T47D (cell line): Measurements from ENCODE around the gene TTC7B.
A peak's percentile ranks its signal among the peaks of the same experiment; 100 is the strongest.

Experiments used
- DNase-seq, 2 experiments: peaks; one replicate each; pipeline versions ENCODE4 v3.0.0 to v3.0.0-alpha.2; 2011 to 2012; ENCODE audit warnings: low read depth in 1 of 2, low spot score in 1 of 2
- JUND ChIP-seq: IDR thresholded peaks from 2 replicates; pipeline ENCODE4 v1.6.1; 2012; ENCODE audit warnings: low read depth
- in situ Hi-C: cut with HindIII; loops from 2 replicates; pipeline ENCODE4 v1.10.0; 2016; ENCODE audit warnings: low sequenced_read_pairs, low pct_unique_long_range_greater_than_20kb

Gene TTC7B

GRCh38 chr14:90714811-90715210 is 101.4 kb downstream of the TTC7B start:
- no peak for TF ChIP-seq JUND
- DNase-seq = no peak
- in situ Hi-C loops = no loop called here

DNA sequence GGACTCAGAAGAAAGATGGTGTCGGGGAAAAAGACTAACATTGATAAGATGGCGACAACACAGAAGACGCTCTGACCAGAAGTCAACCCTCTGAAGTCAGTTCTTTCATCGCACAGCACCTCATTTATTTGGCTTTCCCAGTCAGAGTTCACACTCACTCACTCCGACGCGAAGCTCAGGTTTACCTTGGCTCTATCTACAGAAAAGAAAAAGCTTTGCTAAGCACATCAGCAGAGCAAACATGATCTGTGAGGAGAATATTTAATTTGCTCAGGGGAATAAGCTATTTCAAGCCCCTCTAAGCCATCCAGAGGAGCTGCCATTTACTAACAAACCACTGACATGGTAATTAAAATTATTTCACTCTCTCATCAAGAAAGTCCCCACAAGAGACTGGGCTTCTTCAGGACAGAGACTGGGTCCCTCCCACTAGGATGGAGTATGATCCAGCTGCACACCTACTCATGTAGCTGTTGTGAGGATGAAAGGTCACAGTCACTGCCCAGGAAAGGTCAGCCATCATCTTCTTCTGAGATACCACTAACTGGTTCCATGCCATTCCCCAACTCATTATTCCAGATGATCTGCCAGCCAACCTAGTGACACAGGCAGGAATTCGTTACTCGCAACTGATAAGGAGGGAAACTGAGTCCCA is 111.4 kb downstream of the TTC7B start:
- no peak for TF ChIP-seq JUND
- no peak for DNase-seq
- in situ Hi-C loops = no loop called here

DNA sequence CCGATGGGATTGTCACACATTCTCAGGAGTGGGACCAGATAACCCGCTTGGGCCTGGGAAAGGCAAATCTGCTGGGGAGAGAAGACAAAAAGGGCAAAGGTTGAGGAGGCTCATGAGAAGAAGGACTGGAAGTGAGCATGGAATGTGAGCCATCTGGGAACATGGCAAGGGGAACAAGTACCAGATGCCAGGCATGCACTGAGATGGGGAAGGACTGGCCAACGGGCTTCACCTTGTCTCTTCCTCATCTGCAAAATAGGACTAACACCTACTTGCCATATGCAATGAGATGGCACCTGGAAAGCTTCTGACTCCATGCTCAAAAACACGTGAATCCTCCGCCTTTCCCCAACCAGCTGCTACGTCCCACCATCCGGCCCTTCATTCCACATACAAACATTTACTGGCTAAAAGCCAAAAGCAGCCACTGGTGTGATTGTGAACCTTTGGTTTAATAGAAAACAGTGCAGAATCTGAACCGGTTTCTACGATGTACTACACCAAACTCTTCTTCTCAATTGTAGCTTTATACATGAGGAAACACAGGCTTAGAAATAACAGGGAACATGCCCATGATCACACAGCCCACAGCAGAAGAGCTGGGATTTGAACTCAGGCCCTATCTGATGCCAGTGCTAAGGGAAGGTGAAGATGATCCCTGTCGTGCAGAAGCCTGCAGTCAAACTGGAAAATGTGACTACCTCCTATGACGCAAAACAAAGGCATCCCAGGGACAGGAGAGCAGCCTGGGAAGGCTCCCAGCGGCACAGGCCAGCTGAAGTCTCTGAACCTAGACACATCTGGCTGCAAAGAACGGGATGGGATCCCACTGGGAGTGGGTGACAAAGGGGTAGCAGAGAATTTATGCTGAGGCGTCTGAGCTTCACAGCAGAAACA is 112.1 kb downstream of the TTC7B start:
- in situ Hi-C loops = no loop called here
- no peak for DNase-seq
- no peak for TF ChIP-seq JUND

GRCh38 chr14:90700933-90701776 is 115.1 kb downstream of the TTC7B start:
- TF ChIP-seq JUND = no peak
- DNase-seq = peak in 1 of 2 experiments; percentile 47
- in situ Hi-C loops = no loop called here

- no peak for DNase-seq
- in situ Hi-C loops = no loop called here
- TF ChIP-seq JUND = no peak
Measured at GRCh38 chr14:90699016-90699415, 117.2 kb downstream of the TTC7B start.

DNA sequence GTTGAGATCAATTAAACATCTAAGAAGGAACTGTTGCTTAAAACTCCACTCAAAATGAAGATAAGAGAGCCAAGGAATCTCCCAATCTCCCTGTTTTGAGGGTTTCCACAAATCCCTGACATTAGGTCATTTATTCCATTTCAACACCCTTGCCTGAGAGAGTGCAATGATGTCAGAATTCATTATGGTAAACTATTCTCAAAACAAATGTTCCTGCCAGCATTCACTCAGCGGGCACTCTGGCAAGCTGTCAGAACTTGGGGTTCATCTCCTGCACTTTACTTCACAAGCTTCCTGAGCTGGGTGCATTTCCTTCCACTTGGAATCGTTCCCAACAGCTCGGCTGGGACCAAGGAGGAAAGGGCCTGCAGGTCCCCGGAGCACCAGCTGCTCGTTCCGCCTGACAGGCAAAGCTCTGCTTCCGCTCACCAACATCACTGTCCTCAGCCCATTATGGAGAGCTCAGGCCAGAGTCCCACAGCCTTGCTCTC is 117.8 kb downstream of the TTC7B start:
- DNase-seq = no peak
- in situ Hi-C loops = no loop called here
- TF ChIP-seq JUND = no peak

DNA sequence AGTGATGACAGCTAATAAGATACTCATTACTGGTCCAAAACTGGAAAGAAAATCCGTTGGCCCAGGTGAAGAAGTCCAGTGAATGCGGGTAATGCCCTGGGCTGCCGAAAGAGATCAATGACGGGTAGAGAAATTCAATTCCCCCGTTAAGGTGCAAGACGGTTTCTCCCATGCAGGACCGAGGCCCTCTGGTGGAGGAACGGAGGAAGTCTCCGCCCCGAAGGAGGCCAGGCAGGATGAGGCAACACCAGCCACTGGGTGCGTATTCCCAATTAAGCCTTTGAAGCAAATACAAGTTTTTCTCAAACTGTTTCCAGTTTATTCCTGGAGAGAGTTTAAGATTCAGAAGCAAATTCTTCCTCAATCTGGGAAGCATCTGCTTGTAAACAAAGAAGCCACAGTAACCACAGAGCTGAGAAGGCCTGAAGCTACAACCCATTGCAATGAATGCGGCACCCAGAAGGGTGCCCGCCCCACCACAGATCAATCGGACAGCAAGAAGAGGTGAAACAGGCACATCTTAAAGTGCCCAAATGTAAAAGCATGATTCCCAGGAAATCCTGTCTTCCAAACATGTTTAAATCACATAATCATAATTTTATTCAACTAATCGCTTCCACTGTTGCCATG is 118.5 kb downstream of the TTC7B start:
- in situ Hi-C loops = no loop called here
- no peak for TF ChIP-seq JUND
- peak; percentile 72 to 89 for DNase-seq

GRCh38 chr14:90697132-90697531 is 119.1 kb downstream of the TTC7B start:
- no peak for DNase-seq
- no peak for TF ChIP-seq JUND
- in situ Hi-C loops = no loop called here

GRCh38 chr14:90696720-90697119 is 119.5 kb downstream of the TTC7B start:
- no peak for DNase-seq
- in situ Hi-C loops = no loop called here
- TF ChIP-seq JUND = no peak

GRCh38 chr14:90695997-90696660 is 120.1 kb downstream of the TTC7B start:
- in situ Hi-C loops = no loop called here
- TF ChIP-seq JUND = no peak
- no peak for DNase-seq

DNA sequence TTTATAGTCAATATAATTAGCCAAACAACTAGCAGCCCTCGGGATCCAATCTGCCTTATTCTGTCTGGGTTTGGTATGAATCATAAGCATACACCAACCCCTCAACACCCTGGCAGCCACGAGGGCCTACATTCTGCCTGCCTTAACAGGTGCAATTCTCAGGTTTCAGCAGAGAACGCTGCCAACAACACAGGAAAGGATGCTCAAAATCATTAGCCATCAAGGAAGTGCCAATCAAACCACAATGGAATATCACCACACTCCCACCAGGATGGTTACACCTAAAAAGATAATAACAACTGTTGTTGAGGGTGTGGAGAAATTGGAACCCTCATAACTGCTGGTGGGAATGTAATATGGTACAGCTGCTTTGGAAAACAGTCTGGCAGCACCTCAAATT is 122.8 kb downstream of the TTC7B start:
- DNase-seq = no peak
- in situ Hi-C loops = no loop called here
- no peak for TF ChIP-seq JUND

DNA sequence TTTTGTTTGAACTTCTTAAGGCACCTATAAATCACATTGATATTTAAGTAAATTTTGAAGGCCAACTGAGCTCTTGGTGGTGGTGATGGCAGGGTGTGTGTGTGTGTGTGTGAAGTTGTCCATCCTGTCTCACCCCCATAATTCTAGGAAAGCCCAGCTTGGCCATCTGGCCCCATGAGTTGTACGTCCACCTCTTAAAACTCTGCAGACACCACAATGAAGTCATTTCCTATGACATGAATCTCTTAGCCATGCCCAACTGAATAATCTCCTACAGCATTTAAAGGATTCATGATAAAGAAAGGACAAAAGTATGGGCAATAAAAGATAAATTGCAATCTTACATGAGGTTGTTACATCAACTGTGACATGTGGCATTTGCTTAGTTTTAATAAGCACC is 123.4 kb downstream of the TTC7B start:
- no peak for DNase-seq
- in situ Hi-C loops = no loop called here
- TF ChIP-seq JUND = no peak
